SK-N-SH treated with all-trans-retinoic acid at 6 μM for 48 hours (cell line): Measurements from ENCODE around the gene CLEC11A.

Experiments
- BACH2 ChIP-seq: fragments of 250-450 bp; sonication (Bioruptor Pico); IDR thresholded peaks from 2 replicates; pipeline ENCODE4 v1.9.0; 2021; ENCODE audit warnings: mild to moderate bottlenecking, borderline replicate concordance
- CREB5 ChIP-seq: fragments of 250-450 bp; sonication (Bioruptor Pico); IDR thresholded peaks from 2 replicates; pipeline ENCODE4 v1.5.1; 2020; ENCODE audit warnings: low read depth, mild to moderate bottlenecking, moderate library complexity
- CSRNP3 ChIP-seq: fragments of 250-450 bp; sonication (Bioruptor Pico); IDR thresholded peaks from 2 replicates; pipeline ENCODE4 v1.5.1; 2021; ENCODE audit warnings: mild to moderate bottlenecking, moderate library complexity
- GLIS3 ChIP-seq: fragments of 250-450 bp; sonication (Bioruptor Pico); IDR thresholded peaks from 2 replicates; pipeline ENCODE4 v1.5.0; 2020; ENCODE audit warnings: mild to moderate bottlenecking, moderate library complexity
- ISL1 ChIP-seq: fragments of 250-450 bp; sonication (Bioruptor Pico); IDR thresholded peaks from 2 replicates; pipeline ENCODE4 v2.1.2; 2022; ENCODE audit warnings: mild to moderate bottlenecking, moderate library complexity
- OSR1 ChIP-seq: fragments of 250-450 bp; sonication (Bioruptor Pico); IDR thresholded peaks from 2 replicates; pipeline ENCODE4 v1.8.0; 2022; ENCODE audit warnings: moderate library complexity, mild to moderate bottlenecking, inconsistent platforms
- PATZ1 ChIP-seq: fragments of 250-450 bp; sonication (Bioruptor Pico); IDR thresholded peaks from 2 replicates; pipeline ENCODE4 v1.8.0; 2020; ENCODE audit warnings: mild to moderate bottlenecking, moderate library complexity, borderline replicate concordance
- PPARA ChIP-seq: fragments of 250-450 bp; sonication (Bioruptor Pico); IDR thresholded peaks from 2 replicates; pipeline ENCODE4 v1.5.0; 2020; ENCODE audit warnings: mild to moderate bottlenecking, borderline replicate concordance
- RARB ChIP-seq: fragments of 250-450 bp; sonication (Bioruptor Pico); IDR thresholded peaks from 2 replicates; pipeline ENCODE4 v1.8.0; 2021; ENCODE audit warnings: mild to moderate bottlenecking, moderate library complexity
- TOX ChIP-seq: fragments of 250-450 bp; sonication (Bioruptor Pico); IDR thresholded peaks from 2 replicates; pipeline ENCODE4 v1.8.0; 2021; ENCODE audit warnings: mild to moderate bottlenecking, moderate library complexity, borderline replicate concordance
- TSHZ2 ChIP-seq: fragments of 250-450 bp; sonication (Bioruptor Pico); IDR thresholded peaks from 2 replicates; pipeline ENCODE4 v1.5.0; 2020; ENCODE audit warnings: mild to moderate bottlenecking, moderate library complexity
- ZC3H10 ChIP-seq: fragments of 250-450 bp; sonication (Bioruptor Pico); IDR thresholded peaks from 2 replicates; pipeline ENCODE4 v1.5.1; 2021; ENCODE audit warnings: mild to moderate bottlenecking, moderate library complexity
- ZFP3 ChIP-seq: fragments of 250-450 bp; sonication (Bioruptor Pico); IDR thresholded peaks from 2 replicates; pipeline ENCODE4 v1.5.0; 2020; ENCODE audit warnings: mild to moderate bottlenecking, moderate library complexity
- ZNF8 ChIP-seq: fragments of 450-650 bp; formaldehyde crosslinking; IDR thresholded peaks from 2 replicates; pipeline ENCODE4 v1.5.0; 2020; ENCODE audit warnings: mild to moderate bottlenecking, moderate library complexity

- TF ChIP-seq TOX (CRISPR knock-in tag) (no peak), PPARA (CRISPR knock-in tag) (no peak), ISL1 (CRISPR knock-in tag) (no peak), GLIS3 (CRISPR knock-in tag) (no peak), PATZ1 (CRISPR knock-in tag) (no peak), ZFP3 (CRISPR knock-in tag) (no peak), RARB (CRISPR knock-in tag) (no peak), ZC3H10 (CRISPR knock-in tag) (no peak), ZNF8 (CRISPR knock-in tag) (no peak), CREB5 (CRISPR knock-in tag) (no peak), BACH2 (CRISPR knock-in tag) (no peak), OSR1 (no peak), TSHZ2 (no peak), CSRNP3 (CRISPR knock-in tag) (no peak)
Observed at GRCh38 chr19:50702158-50702870, 20.9 kb upstream of the CLEC11A start.
